Keratinocyte (primary cell): Measurements from ENCODE around the gene OMP.

Experiments used
- CTCF ChIP-seq, 3 experiments: IDR thresholded peaks in 1 of 3; conservative IDR thresholded peaks in 1 of 3; optimal IDR thresholded peaks in 1 of 3; 2 replicates in 2 of 3; 3 replicates in 1 of 3; pipeline versions ENCODE3 to v1.5.1; 2011; ENCODE audit warnings: low read length in 3 of 3, mild to moderate bottlenecking in 3 of 3, moderate library complexity in 2 of 3, control low read depth in 1 of 3, inconsistent platforms in 1 of 3; ENCODE audit not compliant: insufficient read depth in 2 of 3; ENCODE audit errors: extremely low read depth in 1 of 3
- EZH2 ChIP-seq: IDR thresholded peaks from one replicate; pipeline ENCODE4 v1.6.1; 2012; ENCODE audit warnings: inconsistent platforms, mild to moderate bottlenecking, low read length, moderate library complexity

GRCh38 chr11:77080643-77081210, 21.9 kb upstream of the OMP start:
- TF ChIP-seq EZH2 (no peak), CTCF (optimal IDR thresholded peaks at IDR 0.05 in 1 of 3, IDR thresholded peaks at IDR 0.05 in 1 of 3, conservative IDR thresholded peaks at IDR 0.05 in 1 of 3; ENCODE audit: extremely low read depth in 1 of 3, insufficient read depth in 2 of 3, low read length in 3 of 3) (no peak)
